HEK293 (cell line): ENCODE data around the gene TBC1D22A.

ENCODE experiments used
- CTCF ChIP-seq: fragments of 450-650 bp; formaldehyde crosslinking; IDR thresholded peaks from 2 replicates; pipeline ENCODE4 v1.5.1; 2016; ENCODE audit warnings: missing biosample characterization, missing genetic modification characterization
- ZNF138 ChIP-seq: fragments of 450-650 bp; formaldehyde crosslinking; IDR thresholded peaks from 2 replicates; pipeline ENCODE4 v1.5.1; 2016; ENCODE audit warnings: missing biosample characterization, missing genetic modification characterization, borderline replicate concordance
- ZNF18 ChIP-seq: fragments of 450-650 bp; formaldehyde crosslinking; IDR thresholded peaks from 2 replicates; pipeline ENCODE4 v1.5.1; 2016; ENCODE audit warnings: missing biosample characterization, missing genetic modification characterization
- ZNF518A ChIP-seq: fragments of 450-650 bp; formaldehyde crosslinking; conservative IDR thresholded peaks from 2 replicates; pipeline ENCODE4 v1.5.1; 2016; ENCODE audit warnings: low read depth, missing biosample characterization, missing genetic modification characterization
- ZNF660 ChIP-seq: fragments of 450-650 bp; IDR thresholded peaks from 2 replicates; pipeline ENCODE4 v1.5.1; 2018; ENCODE audit warnings: missing biosample characterization, mild to moderate bottlenecking, missing genetic modification characterization
- ZNF704 ChIP-seq: fragments of 450-650 bp; formaldehyde crosslinking; IDR thresholded peaks from 2 replicates; pipeline ENCODE4 v1.5.1; 2016; ENCODE audit warnings: missing biosample characterization, missing genetic modification characterization

GRCh38 chr22:46969961-46970360 lies 207.5 kb downstream of the TBC1D22A start:
- TF ChIP-seq CTCF (tag by site-specific recombination) (no peak), ZNF18 (no peak), ZNF660 (tag by site-specific recombination) (no peak), ZNF704 (no peak), ZNF138 (tag by site-specific recombination) (no peak), ZNF518A (no peak)
